ENCODE data around the gene SERPING1.

- TF ChIP-seq CTCF (IDR thresholded peaks at IDR 0.05), result no peak
- no peak for TF ChIP-seq EP300 (IDR thresholded peaks at IDR 0.05; ENCODE audit: low read depth)
- TF ChIP-seq POLR2A (IDR thresholded peaks at IDR 0.05), result no peak
These were observed 48.2 kb downstream of the SERPING1 start for GRCh38 chr11:57645689-57646085.
